ENCODE results near the gene RAET1L.

GRCh38 chr6:149977221-149977620, 48.1 kb downstream of the RAET1L start:
- TF ChIP-seq, protein P1, sequence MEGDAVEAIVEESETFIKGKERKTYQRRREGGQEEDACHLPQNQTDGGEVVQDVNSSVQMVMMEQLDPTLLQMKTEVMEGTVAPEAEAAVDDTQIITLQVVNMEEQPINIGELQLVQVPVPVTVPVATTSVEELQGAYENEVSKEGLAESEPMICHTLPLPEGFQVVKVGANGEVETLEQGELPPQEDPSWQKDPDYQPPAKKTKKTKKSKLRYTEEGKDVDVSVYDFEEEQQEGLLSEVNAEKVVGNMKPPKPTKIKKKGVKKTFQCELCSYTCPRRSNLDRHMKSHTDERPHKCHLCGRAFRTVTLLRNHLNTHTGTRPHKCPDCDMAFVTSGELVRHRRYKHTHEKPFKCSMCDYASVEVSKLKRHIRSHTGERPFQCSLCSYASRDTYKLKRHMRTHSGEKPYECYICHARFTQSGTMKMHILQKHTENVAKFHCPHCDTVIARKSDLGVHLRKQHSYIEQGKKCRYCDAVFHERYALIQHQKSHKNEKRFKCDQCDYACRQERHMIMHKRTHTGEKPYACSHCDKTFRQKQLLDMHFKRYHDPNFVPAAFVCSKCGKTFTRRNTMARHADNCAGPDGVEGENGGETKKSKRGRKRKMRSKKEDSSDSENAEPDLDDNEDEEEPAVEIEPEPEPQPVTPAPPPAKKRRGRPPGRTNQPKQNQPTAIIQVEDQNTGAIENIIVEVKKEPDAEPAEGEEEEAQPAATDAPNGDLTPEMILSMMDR (IDR thresholded peaks at IDR 0.05), result no peak
- no peak for TF ChIP-seq POLR2A (IDR thresholded peaks at IDR 0.05)

Measured in testis (tissue), 2 donors.